Coronary artery (tissue), 2 donors: ENCODE results near the gene NCAPH2.
A peak's percentile ranks its signal among the peaks of the same experiment; 100 is the strongest.

Source experiments
- DNase-seq: peaks from one replicate; pipeline ENCODE4 v3.0.0-alpha.2; 2017; ENCODE audit warnings: low spot score
- H3K27ac ChIP-seq, 2 donors: fragments of 200-600 bp; sonication (generic); one replicate each; pipeline ENCODE4 v1.5.1; 2016 to 2019
- H3K4me3 ChIP-seq: fragments of 200-600 bp; sonication (generic); 2 replicates; pipeline ENCODE4 v1.5.1; 2016; ENCODE audit warnings: mild to moderate bottlenecking, moderate library complexity
- TF ChIP-seq, protein P1 (sequence below): fragments of 200-600 bp; sonication (generic); IDR thresholded peaks from one replicate; pipeline ENCODE4 v1.5.1; 2019; ENCODE audit warnings: antibody characterized with exemption

Gene NCAPH2

GRCh38 chr22:50474710-50475651, 33.0 kb upstream of the NCAPH2 start, which contains the start of gene SBF1:
Gene SBF1, minus strand, starts transcription at chr22:50475035. Its CDS starts 195 bp downstream, at chr22:50474840.
- TF ChIP-seq, protein P1, sequence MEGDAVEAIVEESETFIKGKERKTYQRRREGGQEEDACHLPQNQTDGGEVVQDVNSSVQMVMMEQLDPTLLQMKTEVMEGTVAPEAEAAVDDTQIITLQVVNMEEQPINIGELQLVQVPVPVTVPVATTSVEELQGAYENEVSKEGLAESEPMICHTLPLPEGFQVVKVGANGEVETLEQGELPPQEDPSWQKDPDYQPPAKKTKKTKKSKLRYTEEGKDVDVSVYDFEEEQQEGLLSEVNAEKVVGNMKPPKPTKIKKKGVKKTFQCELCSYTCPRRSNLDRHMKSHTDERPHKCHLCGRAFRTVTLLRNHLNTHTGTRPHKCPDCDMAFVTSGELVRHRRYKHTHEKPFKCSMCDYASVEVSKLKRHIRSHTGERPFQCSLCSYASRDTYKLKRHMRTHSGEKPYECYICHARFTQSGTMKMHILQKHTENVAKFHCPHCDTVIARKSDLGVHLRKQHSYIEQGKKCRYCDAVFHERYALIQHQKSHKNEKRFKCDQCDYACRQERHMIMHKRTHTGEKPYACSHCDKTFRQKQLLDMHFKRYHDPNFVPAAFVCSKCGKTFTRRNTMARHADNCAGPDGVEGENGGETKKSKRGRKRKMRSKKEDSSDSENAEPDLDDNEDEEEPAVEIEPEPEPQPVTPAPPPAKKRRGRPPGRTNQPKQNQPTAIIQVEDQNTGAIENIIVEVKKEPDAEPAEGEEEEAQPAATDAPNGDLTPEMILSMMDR, result no peak
- H3K4me3 ChIP-seq, result peak within 1 kb of the TSS; percentile 92
- peak; percentile 89 for DNase-seq
- peak within 1 kb of the TSS; percentile 78 to 85 for H3K27ac ChIP-seq

DNA sequence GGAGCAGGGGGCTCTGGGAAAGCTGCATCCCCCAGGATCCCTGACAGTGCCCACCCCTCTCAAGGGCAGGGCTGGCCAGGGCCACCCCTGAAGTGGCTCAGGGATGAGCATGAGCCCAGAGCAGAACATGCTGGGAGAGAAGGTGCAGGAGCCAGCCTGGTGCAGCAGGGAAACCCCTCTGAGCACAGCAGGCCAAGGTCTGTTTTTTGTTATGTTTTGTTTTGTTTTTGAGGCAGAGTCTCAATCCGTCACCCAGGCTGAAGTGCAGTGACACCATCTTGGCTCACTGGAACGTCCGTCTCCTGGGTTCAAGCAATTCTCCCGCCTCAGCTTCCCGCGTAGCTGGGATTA, 32.4 kb upstream of the NCAPH2 start:
- TF ChIP-seq, protein P1, result no peak
- H3K27ac ChIP-seq, result no peak overlapping the region
- no peak for DNase-seq
- peak overlapping the region; percentile 92 for H3K4me3 ChIP-seq

DNA sequence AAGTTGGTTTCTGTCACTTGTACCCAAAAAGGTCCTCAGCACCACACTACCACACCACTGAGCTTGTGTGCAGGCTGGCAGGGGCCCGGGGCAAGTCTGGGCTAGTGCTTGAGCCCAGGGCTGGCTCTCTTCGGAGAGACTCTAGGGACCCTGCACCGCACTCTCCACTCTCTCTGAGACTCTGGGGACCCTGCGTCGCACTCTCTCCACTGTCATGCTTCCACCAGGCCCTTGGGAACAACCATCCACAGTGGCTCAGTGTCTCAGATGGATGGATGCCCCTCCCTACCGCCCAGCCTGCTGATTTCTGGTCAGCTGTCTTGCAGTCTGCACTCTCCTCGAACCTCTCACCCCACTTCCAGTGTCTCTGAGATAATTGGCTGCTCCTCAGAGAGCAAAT, 31.2 kb upstream of the NCAPH2 start:
- DNase-seq, result no peak
- Histone ChIP-seq H3K27ac (no peak overlapping the region), H3K4me3 (no peak overlapping the region)
- TF ChIP-seq, protein P1, result no peak

- no peak for DNase-seq
- TF ChIP-seq, protein P1, result no peak
- Histone ChIP-seq H3K4me3 (no peak overlapping the region), H3K27ac (no peak overlapping the region)
Observed at GRCh38 chr22:50477923-50478322, 30.1 kb upstream of the NCAPH2 start.

- TF ChIP-seq, protein P1, result no peak
- Histone ChIP-seq H3K27ac (no peak overlapping the region), H3K4me3 (no peak overlapping the region)
- no peak for DNase-seq
Observed at GRCh38 chr22:50479721-50480120, 28.3 kb upstream of the NCAPH2 start.

DNA sequence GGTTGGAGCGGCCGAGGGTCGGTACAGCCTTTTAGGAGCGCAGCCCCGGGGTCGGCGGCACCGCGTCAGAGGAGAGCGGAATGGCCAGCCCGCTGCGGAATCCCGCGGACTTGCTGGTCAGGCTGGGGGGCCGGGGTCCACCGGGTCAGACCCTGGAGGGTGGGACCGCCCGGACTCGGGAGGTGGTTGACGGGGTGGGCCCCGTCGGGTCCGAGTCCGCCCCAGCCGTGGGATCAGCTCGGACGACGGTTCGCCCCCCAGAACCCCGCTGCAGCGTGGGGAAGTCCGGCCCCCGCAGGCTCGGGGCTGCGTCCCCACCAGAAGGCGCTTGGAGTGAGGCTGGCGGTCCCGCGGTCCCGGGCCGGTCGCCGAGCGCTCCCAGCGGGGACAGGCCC, 27.0 kb upstream of the NCAPH2 start:
- TF ChIP-seq, protein P1, result no peak
- Histone ChIP-seq H3K27ac (no peak overlapping the region), H3K4me3 (peak overlapping the region; percentile 70)
- no peak for DNase-seq
